NT2/D1 (cell line): ENCODE measurements around the gene FAM90A26.
"Not testable (repeated sequence)": the region's sequence is repeated elsewhere in the genome, so short reads cannot be mapped to it uniquely, and the experiment has no call there.

Experiments
- DNase-seq: peaks from one replicate; pipeline ENCODE4 v3.0.0-alpha.2; 2011; ENCODE audit warnings: low read depth, low spot score
- H3K27me3 ChIP-seq: 2 replicates; pipeline ENCODE4 v1.6.0; 2011; ENCODE audit warnings: mild to moderate bottlenecking; ENCODE audit not compliant: insufficient read length, insufficient read depth
- H3K36me3 ChIP-seq: 2 replicates; pipeline ENCODE4 v1.6.1; 2011; ENCODE audit warnings: mild to moderate bottlenecking, low read length, mixed read lengths; ENCODE audit not compliant: insufficient read depth, insufficient read length
- H3K4me1 ChIP-seq: 2 replicates; pipeline ENCODE4 v1.5.1; 2011; ENCODE audit not compliant: insufficient read depth, insufficient read length
- H3K4me3 ChIP-seq: 2 replicates; pipeline ENCODE4 v1.5.1; 2011; ENCODE audit warnings: low read depth; ENCODE audit not compliant: insufficient read length
- H3K9ac ChIP-seq: 2 replicates; pipeline ENCODE4 v1.6.0; 2011; ENCODE audit warnings: low read depth; ENCODE audit not compliant: insufficient read length
- H3K9me3 ChIP-seq: 2 replicates; pipeline ENCODE4 v1.5.1; 2011; ENCODE audit warnings: mild to moderate bottlenecking, low read length; ENCODE audit not compliant: insufficient read depth
- SUZ12 ChIP-seq: IDR thresholded peaks from 2 replicates; pipeline ENCODE4 v1.6.1; 2011; ENCODE audit not compliant: insufficient read length, insufficient read depth; ENCODE audit errors: extremely low read depth
- YY1 ChIP-seq: IDR thresholded peaks from 2 replicates; pipeline ENCODE4 v1.6.1; 2011; ENCODE audit not compliant: insufficient read length, insufficient read depth
- ZNF274 ChIP-seq: IDR thresholded peaks from 2 replicates; pipeline ENCODE4 v1.6.1; 2011; ENCODE audit warnings: mild to moderate bottlenecking, low read depth, low read length

Gene FAM90A26

DNA sequence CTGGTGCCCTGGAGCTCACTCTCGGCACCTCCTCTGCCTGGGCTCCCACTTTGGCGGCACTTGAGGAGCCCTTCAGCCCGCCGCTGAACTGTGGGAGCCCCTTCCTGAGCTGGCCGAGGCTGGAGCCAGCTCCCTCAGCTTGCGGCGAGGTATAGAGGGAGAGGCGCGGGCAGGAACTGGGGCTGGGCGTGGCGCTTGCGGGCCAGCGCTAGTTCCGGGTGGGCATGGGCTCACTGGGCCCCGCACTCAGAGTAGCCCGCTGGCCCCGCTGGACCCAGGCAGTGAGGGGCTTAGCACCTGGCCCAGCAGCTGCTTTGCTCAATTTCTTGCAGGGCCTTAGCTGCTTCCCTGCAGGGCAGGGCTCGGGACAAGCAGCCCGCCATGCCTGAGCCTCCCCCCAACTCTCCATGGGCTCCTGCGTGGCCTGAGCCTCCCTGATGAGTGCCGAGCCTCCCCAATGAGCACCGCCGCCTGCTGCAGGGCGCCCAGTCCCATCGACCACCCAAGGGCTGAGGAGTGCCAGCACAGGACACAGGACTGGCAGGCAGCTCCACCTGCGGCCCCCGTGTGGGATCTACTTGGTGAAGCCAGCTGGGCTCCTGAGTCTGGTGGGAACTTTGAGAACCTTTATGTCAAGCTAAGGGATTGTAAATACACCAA, 26.7 kb upstream of the FAM90A26 start:
- no peak for DNase-seq
- H3K4me3 ChIP-seq, result no peak overlapping the region
- peaks cover 23% of the 10 kb centered on the region for H3K36me3 ChIP-seq
- no peaks in the 10 kb centered on the region for H3K4me1 ChIP-seq
- H3K9me3 ChIP-seq, result no peaks in the 10 kb centered on the region; the same call in 1 of the 2 replicates
- TF ChIP-seq YY1 (no peak), ZNF274 (no peak), SUZ12 (no peak)
- H3K27me3 ChIP-seq, result no peaks in the 10 kb centered on the region
- H3K9ac ChIP-seq, result no peak overlapping the region

- Histone ChIP-seq H3K9me3 (no peaks in the 10 kb centered on the region; the same call in 1 of the 2 replicates), H3K27me3 (no peaks in the 10 kb centered on the region), H3K9ac (no peak overlapping the region), H3K4me3 (no peak overlapping the region), H3K36me3 (peaks cover 16% of the 10 kb centered on the region), H3K4me1 (no peaks in the 10 kb centered on the region)
- no peak for DNase-seq
- TF ChIP-seq YY1 (no peak), SUZ12 (no peak), ZNF274 (no peak)
Measured at GRCh38 chr4:9146967-9147366, 23.2 kb upstream of the FAM90A26 start.

DNA sequence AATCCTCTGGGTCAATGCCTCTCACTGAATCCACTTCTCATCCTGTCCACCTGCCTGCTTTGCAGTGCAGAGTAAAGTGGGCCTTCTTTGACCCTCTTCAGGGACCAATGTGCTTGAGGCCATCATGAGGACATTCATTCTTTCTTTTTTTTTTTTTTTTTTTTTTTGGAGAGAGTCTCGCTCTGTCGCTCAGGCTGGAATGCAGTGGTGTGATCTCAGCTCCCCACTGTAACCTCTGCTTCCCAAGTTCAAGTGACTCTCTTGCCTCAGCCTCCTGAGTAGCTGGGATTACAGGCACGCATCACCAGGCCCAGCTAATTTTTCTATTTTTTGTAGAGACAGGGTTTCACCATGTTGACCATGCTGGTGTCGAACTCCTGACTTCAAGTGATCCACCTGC, 22.8 kb upstream of the FAM90A26 start:
- not testable (repeated sequence) for H3K9me3 ChIP-seq

GRCh38 chr4:9148611-9149409, 21.4 kb upstream of the FAM90A26 start:
- H3K36me3 ChIP-seq, H3K9ac ChIP-seq, DNase-seq, H3K27me3 ChIP-seq, H3K4me3 ChIP-seq, H3K4me1 ChIP-seq, H3K9me3 ChIP-seq: not testable (repeated sequence)

More for the DNA sequence above, 22.8 kb upstream of the FAM90A26 start:
- H3K4me1 ChIP-seq, H3K9ac ChIP-seq, H3K27me3 ChIP-seq, H3K4me3 ChIP-seq, DNase-seq: not testable (repeated sequence)
- H3K36me3 ChIP-seq, result peaks cover 16% of the 10 kb centered on the region

- not testable (repeated sequence) for H3K27me3 ChIP-seq
- peak overlapping the region; percentile 53 for H3K4me3 ChIP-seq
Measured at GRCh38 chr4:9151809-9152179, 18.4 kb upstream of the FAM90A26 start.

DNA sequence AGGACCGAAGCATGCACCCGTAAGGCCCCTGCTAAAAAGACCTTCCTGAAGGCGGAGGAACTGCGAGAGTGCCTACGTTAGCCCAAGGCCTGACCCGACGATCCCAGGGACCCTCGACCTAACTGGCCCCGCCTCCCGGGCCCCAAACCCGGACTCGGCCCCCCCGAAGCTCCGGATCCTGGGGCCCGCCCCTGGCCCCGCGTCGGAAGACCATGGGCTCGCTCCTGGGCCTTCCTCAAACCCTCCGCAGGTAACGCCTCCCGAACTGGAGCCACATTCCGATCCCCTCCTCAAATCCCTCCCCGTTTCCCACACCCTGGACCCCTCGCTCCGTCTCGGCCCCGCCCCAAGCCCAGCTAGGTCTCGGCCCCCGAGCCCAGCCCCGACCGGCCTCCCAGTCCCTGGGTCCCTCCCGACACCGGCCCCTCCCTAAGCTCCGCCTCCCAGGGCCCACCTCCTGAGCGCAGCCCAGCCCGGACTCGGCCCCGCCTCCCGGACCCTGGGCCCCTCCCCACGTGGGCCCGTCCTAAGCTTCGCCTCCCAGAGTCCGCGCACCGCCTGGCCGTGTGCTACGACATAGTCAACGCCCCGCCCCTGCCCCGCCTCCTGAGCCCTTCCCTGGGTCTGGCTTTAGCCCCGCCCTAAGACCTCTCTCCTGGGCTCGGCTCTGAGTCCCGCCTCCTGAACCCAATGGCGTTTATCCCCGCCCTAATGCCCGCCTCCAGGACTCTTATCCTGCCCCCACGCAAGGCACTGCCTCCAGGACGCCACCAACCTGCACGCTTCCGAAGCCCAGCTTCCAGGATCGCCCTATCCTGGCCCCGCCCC, 17.8 kb upstream of the FAM90A26 start:
- H3K4me1 ChIP-seq, H3K27me3 ChIP-seq, H3K36me3 ChIP-seq, H3K9me3 ChIP-seq: not testable (repeated sequence)
- peak overlapping the region; percentile 71 for H3K9ac ChIP-seq
- peak overlapping the region; percentile 53 for H3K4me3 ChIP-seq
- DNase-seq, result peak; percentile 92

More at GRCh38 chr4:9151809-9152179, 18.4 kb upstream of the FAM90A26 start:
- H3K9ac ChIP-seq, result peak overlapping the region; percentile 71
- not testable (repeated sequence) for H3K4me1 ChIP-seq, DNase-seq, H3K36me3 ChIP-seq, H3K9me3 ChIP-seq

- not testable (repeated sequence) for H3K9me3 ChIP-seq, H3K36me3 ChIP-seq, H3K27me3 ChIP-seq, H3K4me1 ChIP-seq
- Histone ChIP-seq H3K4me3 (peak overlapping the region; percentile 68), H3K9ac (peak overlapping the region; percentile 82)
- TF ChIP-seq YY1, result peak; percentile 59
- DNase-seq, result peak; percentile 91
Measured at GRCh38 chr4:9153008-9153570, 17.1 kb upstream of the FAM90A26 start.

GRCh38 chr4:9153571-9154157, 16.5 kb upstream of the FAM90A26 start:
- DNase-seq, result peak; percentile 3

GRCh38 chr4:9155101-9155886, 14.9 kb upstream of the FAM90A26 start:
- not testable (repeated sequence) for DNase-seq, H3K36me3 ChIP-seq, H3K4me3 ChIP-seq, H3K4me1 ChIP-seq, H3K9me3 ChIP-seq, H3K9ac ChIP-seq, H3K27me3 ChIP-seq

More at GRCh38 chr4:9153571-9154157, 16.5 kb upstream of the FAM90A26 start:
- H3K27me3 ChIP-seq, H3K9me3 ChIP-seq, H3K4me1 ChIP-seq, H3K36me3 ChIP-seq: not testable (repeated sequence)
- peak overlapping the region; percentile 82 for H3K9ac ChIP-seq
- H3K4me3 ChIP-seq, result peak overlapping the region; percentile 68

DNA sequence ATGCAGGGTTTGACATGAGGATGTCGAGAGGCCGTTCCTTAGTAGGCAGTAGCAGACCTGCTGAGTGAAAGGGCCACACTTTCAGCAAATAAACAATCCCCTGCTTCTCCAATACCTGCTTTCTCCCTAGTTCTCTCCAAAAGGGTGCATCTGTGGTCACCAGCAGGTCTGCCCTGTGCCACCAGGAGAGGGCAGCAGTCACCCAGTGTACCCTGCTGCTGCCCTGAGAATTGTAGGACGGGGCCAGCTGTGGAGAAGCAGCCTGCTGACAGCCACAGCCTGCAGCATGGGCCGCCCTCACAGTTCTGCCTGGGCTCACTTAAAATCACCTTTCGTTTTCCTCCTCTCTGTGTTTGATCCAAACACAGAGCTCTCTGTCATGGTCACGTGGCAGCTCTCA, 11.8 kb upstream of the FAM90A26 start:
- not testable (repeated sequence) for DNase-seq, H3K9me3 ChIP-seq

More for the DNA sequence above, 11.8 kb upstream of the FAM90A26 start:
- not testable (repeated sequence) for H3K9ac ChIP-seq, H3K27me3 ChIP-seq, H3K36me3 ChIP-seq, H3K4me1 ChIP-seq, H3K4me3 ChIP-seq
